Smooth muscle cell (in vitro differentiated cells): ENCODE results near the gene CD247. TPM values are rescaled to one million over a fixed set of nuclear protein-coding genes. Genes with fewer than 3 reads are reported as not detected.
A peak's percentile ranks its signal among the peaks of the same experiment; 100 is the strongest.

Experiments used
- DNase-seq: peaks from one replicate; lab custom pipeline; 2025; ENCODE audit not compliant: unreplicated experiment; lab: John Stamatoyannopoulos, UW
- H2AFZ ChIP-seq: fragments of 200-600 bp; sonication (generic); 2 replicates; pipeline ENCODE4 v1.6.0; 2016; ENCODE audit warnings: antibody characterized with exemption, low read depth, mild to moderate bottlenecking
- H3F3A ChIP-seq: fragments of 200-600 bp; sonication (generic); 2 replicates; pipeline ENCODE4 v1.6.0; 2017; ENCODE audit warnings: antibody characterized with exemption, low read depth
- H3K27ac ChIP-seq: fragments of 200-600 bp; sonication (generic); 2 replicates; pipeline ENCODE4 v1.5.1; 2016; ENCODE audit warnings: low read depth, mild to moderate bottlenecking
- H3K27me3 ChIP-seq: fragments of 200-600 bp; sonication (generic); 2 replicates; pipeline ENCODE4 v1.6.1; 2016; ENCODE audit warnings: low read depth, mild to moderate bottlenecking
- H3K36me3 ChIP-seq: fragments of 200-600 bp; sonication (generic); 2 replicates; pipeline ENCODE4 v1.5.1; 2016; ENCODE audit warnings: low read depth
- H3K4me1 ChIP-seq: fragments of 200-600 bp; sonication (generic); 2 replicates; pipeline ENCODE4 v1.5.1; 2016; ENCODE audit warnings: low read depth
- H3K4me2 ChIP-seq: fragments of 200-600 bp; sonication (generic); 2 replicates; pipeline ENCODE4 v1.6.0; 2016; ENCODE audit warnings: mild to moderate bottlenecking
- H3K4me3 ChIP-seq: fragments of 200-600 bp; sonication (generic); 2 replicates; pipeline ENCODE4 v1.5.1; 2016; ENCODE audit warnings: mild to moderate bottlenecking
- H3K79me2 ChIP-seq: fragments of 200-600 bp; sonication (generic); 2 replicates; pipeline ENCODE4 v1.6.0; 2016; ENCODE audit warnings: low read depth, mild to moderate bottlenecking
- H3K9ac ChIP-seq: fragments of 200-600 bp; sonication (generic); 2 replicates; pipeline ENCODE4 v1.6.0; 2016; ENCODE audit warnings: low read depth
- H3K9me3 ChIP-seq: fragments of 200-600 bp; sonication (generic); replicated peaks from 2 replicates; pipeline ENCODE4 v1.5.1; 2016; ENCODE audit warnings: low read depth
- H4K20me1 ChIP-seq: fragments of 200-600 bp; sonication (generic); 2 replicates; pipeline ENCODE4 v1.6.0; 2016; ENCODE audit warnings: low read depth
- WGBS: methylation state at CpG from one replicate; pipeline ENCODE4 v1.1.7; 2016; ENCODE audit warnings: low lambda C conversion rate; 5-methylcytosine and 5-hydroxymethylcytosine counted together
- polyA plus RNA-seq: library from polyadenylated mRNA; unstranded; fragments of >200 nt; fragmentation: Nextera tagmentation; extraction: Ambion mirVana; gene quantifications from 2 replicates; pipeline ENCODE4 v1.2.1, GENCODE V29; 2016
- total RNA-seq: library from RNA; depleted of rRNA; stranded (reverse); fragments of >200 nt; gene quantifications from 2 replicates; pipeline ENCODE4 v1.2.3, GENCODE V29; 2014
- TF ChIP-seq, protein P1 (sequence below): fragments of 200-600 bp; sonication (generic); IDR thresholded peaks from 2 replicates; pipeline ENCODE4 v1.5.1; 2017; ENCODE audit warnings: borderline replicate concordance, mild to moderate bottlenecking, antibody characterized with exemption; ENCODE audit not compliant: insufficient read depth, poor library complexity, severe bottlenecking

The CD247 gene
- total and polyA plus RNA-seq, 2 experiments from 2014 or later = 0.13 TPM; not detected in 1

DNA sequence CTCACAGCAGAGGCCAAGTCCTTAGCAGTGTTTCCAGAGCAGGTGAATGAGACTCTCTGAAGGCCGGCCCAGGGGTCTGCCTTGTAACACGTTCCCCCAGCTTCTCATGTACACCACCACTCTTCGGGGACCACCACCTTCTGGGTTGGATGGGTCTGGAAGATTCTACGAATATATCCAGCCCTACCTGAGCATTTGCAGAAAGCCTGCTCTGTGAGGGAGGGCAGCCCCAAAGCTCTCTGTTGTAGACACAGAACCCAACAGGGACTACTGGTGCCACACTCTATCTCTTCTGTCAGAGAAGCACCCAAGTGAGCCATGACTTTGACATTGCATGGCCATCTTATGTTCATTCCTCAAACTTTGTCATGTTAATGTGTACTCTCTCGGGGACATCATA, 61.8 kb downstream of the CD247 start:
- 94% methylated on average over 5 of the region's 5 CpGs for WGBS
- no peaks in the 10 kb centered on the region for H3K79me2 ChIP-seq
- no peak for DNase-seq
- H3K27ac ChIP-seq = no peak overlapping the region
- no peak overlapping the region for H3K4me3 ChIP-seq
- no peak overlapping the region for H2AFZ ChIP-seq
- H3K9ac ChIP-seq = no peak overlapping the region
- no peaks in the 10 kb centered on the region for H3K36me3 ChIP-seq
- no peaks in the 10 kb centered on the region for H3F3A ChIP-seq
- H4K20me1 ChIP-seq = no peaks in the 10 kb centered on the region
- H3K27me3 ChIP-seq = peaks cover 13% of the 10 kb centered on the region
- peaks cover 7% of the 10 kb centered on the region for H3K4me1 ChIP-seq
- TF ChIP-seq, protein P1, sequence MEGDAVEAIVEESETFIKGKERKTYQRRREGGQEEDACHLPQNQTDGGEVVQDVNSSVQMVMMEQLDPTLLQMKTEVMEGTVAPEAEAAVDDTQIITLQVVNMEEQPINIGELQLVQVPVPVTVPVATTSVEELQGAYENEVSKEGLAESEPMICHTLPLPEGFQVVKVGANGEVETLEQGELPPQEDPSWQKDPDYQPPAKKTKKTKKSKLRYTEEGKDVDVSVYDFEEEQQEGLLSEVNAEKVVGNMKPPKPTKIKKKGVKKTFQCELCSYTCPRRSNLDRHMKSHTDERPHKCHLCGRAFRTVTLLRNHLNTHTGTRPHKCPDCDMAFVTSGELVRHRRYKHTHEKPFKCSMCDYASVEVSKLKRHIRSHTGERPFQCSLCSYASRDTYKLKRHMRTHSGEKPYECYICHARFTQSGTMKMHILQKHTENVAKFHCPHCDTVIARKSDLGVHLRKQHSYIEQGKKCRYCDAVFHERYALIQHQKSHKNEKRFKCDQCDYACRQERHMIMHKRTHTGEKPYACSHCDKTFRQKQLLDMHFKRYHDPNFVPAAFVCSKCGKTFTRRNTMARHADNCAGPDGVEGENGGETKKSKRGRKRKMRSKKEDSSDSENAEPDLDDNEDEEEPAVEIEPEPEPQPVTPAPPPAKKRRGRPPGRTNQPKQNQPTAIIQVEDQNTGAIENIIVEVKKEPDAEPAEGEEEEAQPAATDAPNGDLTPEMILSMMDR = no peak
- H3K9me3 ChIP-seq = no peaks in the 10 kb centered on the region
- H3K4me2 ChIP-seq = peak overlapping the region; percentile 96

DNA sequence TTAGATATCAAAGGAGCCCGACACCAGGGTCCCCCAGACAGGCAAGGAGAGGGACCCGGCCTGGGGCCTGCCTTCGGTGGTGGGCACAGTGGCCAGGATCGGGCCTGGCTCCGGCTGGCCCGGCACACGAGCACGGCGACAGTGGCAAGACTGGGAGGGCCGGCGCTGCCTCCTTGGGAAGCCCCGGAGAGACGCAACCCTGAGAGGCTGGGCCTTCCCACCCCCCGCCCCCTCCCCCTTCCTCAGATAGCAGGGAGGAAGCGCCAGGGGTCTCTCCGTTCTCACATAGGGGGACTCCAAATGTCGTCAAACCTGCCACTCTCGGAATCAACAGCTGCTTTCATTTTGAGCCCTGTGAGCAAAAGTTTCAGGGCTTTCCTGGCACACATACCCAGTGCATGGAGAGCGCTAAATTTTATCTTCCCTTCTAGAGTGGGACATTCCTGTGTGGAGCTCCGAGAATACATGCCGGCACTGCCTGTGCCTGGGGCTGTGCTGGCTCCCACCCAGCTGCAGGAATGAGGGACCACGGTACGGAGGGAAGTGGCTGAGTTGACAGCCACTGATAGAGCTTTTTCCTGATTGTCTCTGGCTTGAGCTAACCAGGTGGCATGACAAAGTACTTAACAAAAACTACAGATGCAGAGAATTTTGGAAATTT, 62.4 kb downstream of the CD247 start:
- no peaks in the 10 kb centered on the region for H3K36me3 ChIP-seq
- peaks cover 7% of the 10 kb centered on the region for H3K4me1 ChIP-seq
- TF ChIP-seq, protein P1 = no peak
- H3K4me2 ChIP-seq = peak overlapping the region; percentile 96
- no peaks in the 10 kb centered on the region for H3K9me3 ChIP-seq
- H4K20me1 ChIP-seq = no peaks in the 10 kb centered on the region
- H3K79me2 ChIP-seq = no peaks in the 10 kb centered on the region
- peaks cover 13% of the 10 kb centered on the region for H3K27me3 ChIP-seq
- H3K9ac ChIP-seq = peak overlapping the region; percentile 28
- H3K27ac ChIP-seq = no peak overlapping the region
- H3K4me3 ChIP-seq = peak overlapping the region; percentile 69
- H2AFZ ChIP-seq = peak overlapping the region; percentile 99
- WGBS = 5% methylated on average over 22 of the region's 23 CpGs
- H3F3A ChIP-seq = no peaks in the 10 kb centered on the region
- no peak for DNase-seq

DNA sequence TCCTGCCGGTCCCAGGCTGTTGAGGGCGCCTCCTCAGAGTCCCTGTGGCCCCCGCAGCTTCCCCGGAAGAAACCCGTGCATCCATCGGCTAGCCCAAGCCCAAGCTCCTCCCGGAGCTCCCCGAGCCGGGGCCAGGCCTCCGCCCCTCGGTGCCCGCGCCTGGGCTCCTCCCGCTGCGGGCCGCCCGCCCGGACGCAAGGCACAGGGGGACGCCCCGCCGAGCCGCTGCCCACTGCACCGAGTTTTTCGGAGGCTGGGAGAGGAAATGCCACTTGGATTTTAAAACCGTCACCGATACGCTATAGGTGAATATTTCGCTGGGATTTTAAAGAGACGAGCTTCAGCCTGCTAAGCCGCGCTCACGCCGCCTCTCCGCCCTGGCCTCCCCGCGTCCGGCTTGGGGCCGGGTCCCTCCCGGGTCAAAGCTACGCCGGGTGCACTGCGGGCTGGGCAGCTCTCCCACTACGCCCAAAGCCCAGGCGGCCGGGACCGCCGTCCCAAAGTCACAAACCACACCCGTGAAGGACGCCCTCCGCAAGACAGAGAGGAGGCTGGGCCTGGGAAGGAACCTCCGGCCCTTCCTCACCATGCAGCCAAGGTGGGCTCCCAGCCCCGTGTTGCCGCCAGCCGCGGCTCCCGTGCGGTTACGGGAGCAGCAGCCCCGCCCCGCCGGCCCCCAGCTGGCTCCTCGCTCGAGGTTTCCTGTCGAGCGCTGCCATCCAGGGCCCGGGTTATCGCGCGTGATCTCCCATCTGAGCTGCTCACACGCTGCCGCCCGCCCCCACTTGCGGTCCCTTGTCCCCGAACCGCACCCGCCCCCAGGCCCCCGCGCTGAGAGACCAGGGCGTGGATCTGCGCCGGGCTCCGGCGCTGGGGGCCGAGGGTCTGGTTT, 63.2 kb downstream of the CD247 start:
- TF ChIP-seq, protein P1 = no peak
- Histone ChIP-seq H3K36me3 (no peaks in the 10 kb centered on the region), H3K27ac (no peak overlapping the region), H3K79me2 (no peaks in the 10 kb centered on the region), H4K20me1 (no peaks in the 10 kb centered on the region), H3K4me3 (peak overlapping the region; percentile 69), H3K9ac (peak overlapping the region; percentile 28), H2AFZ (peak overlapping the region; percentile 99), H3K27me3 (peaks cover 13% of the 10 kb centered on the region), H3K9me3 (no peaks in the 10 kb centered on the region), H3F3A (no peaks in the 10 kb centered on the region), H3K4me1 (peaks cover 7% of the 10 kb centered on the region), H3K4me2 (peak overlapping the region; percentile 96)
- peak; percentile 45 for DNase-seq
- under 1% methylated on average over 82 of the region's 85 CpGs for WGBS
